Upper lobe of left lung (tissue), 6 donors: ENCODE measurements around the gene UNC5C. TPM values are rescaled to one million over a fixed set of nuclear protein-coding genes. Genes with fewer than 3 reads are reported as not detected.

Experiments
- ATAC-seq, 2 donors: fragments of 200-7000 bp; cut with Tn5 transposase; one replicate each; pipeline ENCODE4 v1.9.1; 2022; ENCODE audit warnings: mild to moderate bottlenecking in 2 of 2, moderate library complexity in 2 of 2; ENCODE audit not compliant: low FRiP score in 2 of 2
- DNase-seq, 2 donors: peaks; one replicate each; pipeline ENCODE4 v3.0.0-alpha.2; 2019 to 2020
- H3K27ac ChIP-seq, 4 donors: fragments of 200-600 bp; sonication (generic); one replicate each; pipeline ENCODE4 v1.5.1; 2016 to 2019
- H3K27me3 ChIP-seq, 4 donors: fragments of 200-600 bp; sonication (generic); one replicate each; pipeline ENCODE4 v1.5.1; 2017 to 2019
- H3K36me3 ChIP-seq, 4 donors: fragments of 200-600 bp; sonication (generic); one replicate each; pipeline ENCODE4 v1.5.1; 2016 to 2019
- H3K4me1 ChIP-seq, 4 donors: fragments of 200-600 bp; sonication (generic); one replicate each; pipeline ENCODE4 v1.5.1; 2018 to 2019
- H3K4me3 ChIP-seq, 4 donors: fragments of 200-600 bp; sonication (generic); one replicate each; pipeline ENCODE4 v1.5.1; 2017 to 2019; ENCODE audit warnings: mild to moderate bottlenecking in 2 of 4, moderate library complexity in 1 of 4
- H3K9me3 ChIP-seq, 4 donors: fragments of 200-600 bp; sonication (generic); one replicate each; pipeline ENCODE4 v1.5.1; 2018 to 2019
- EP300 ChIP-seq, 4 donors: sonication (generic); formaldehyde crosslinking; IDR thresholded peaks; one replicate each; pipeline ENCODE4 v1.5.1; 2017; ENCODE audit warnings: antibody characterized with exemption in 4 of 4, control low read depth in 2 of 4
- POLR2A ChIP-seq, 4 donors: fragments of 450-650 bp; IDR thresholded peaks; one replicate each; pipeline ENCODE4 v1.5.1; 2016 to 2017; ENCODE audit warnings: antibody characterized with exemption in 4 of 4, mild to moderate bottlenecking in 2 of 4
- POLR2AphosphoS5 ChIP-seq, 2 donors: sonication (generic); formaldehyde crosslinking; IDR thresholded peaks; one replicate each; pipeline ENCODE4 v1.5.1; 2017; ENCODE audit warnings: antibody characterized with exemption in 2 of 2
- WGBS, 2 donors: methylation state at CpG; one replicate each; pipeline ENCODE4 v1.1.5; 2017 to 2018; 5-methylcytosine and 5-hydroxymethylcytosine counted together
- total RNA-seq, 6 donors: library from RNA; depleted of rRNA in 4 of 6; stranded (reverse); fragments of >200 nt in 4 of 6; gene quantifications; one replicate each; pipeline versions ENCODE4 v1.1.0 to v1.2.1, GENCODE V29; 2016 to 2021
- TF ChIP-seq, protein P1 (sequence below), 6 experiments: fragments of 450-650 bp in 4 of 6; fragments of 200-600 bp in 2 of 6; sonication (generic) in 2 of 6; IDR thresholded peaks; one replicate each; pipeline ENCODE4 v1.5.1; 2016 to 2019; ENCODE audit warnings: antibody characterized with exemption in 6 of 6
- donor health status: DM: no; HTN: no; CAD: no; lungs with moderate emphysema.
- donor health status: DM: no; HTN: yes; CAD: no; lungs with severe emphysema.

UNC5C gene
- total RNA-seq, 6 donors from 2014 or later = 1.8 to 14.7 (median 3.2) TPM

DNA sequence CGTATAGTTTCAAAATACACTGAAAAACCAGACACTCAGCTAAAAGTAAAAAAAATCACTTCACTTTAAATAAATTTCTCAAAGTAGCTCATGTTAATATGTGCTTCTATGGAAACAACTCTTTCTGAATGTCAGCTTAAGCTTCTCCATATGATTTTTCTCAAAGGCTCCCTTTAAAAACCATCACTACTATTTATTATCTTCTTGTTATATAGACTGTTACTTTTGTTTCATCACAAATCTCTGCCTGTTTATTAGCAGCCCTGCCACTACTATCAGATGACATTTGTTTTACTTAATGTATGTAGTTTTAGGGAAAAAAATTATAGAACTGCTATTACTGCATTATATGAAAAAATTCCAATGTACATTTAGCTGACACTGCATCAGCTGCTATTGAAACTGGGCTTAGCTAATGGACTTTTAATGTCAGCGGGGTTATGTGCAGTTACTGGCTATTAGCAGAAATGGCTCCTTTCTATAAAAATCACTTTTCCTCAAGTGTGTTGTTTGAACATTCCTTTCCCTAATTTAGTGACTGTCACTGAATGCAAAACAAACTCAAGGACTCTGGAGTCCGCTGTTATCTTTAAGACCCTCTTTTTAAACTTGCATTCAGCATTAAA, 10.8 kb downstream of the UNC5C start:
- DNase-seq = no peak
- no peak for ATAC-seq
- no peak overlapping the region for H3K4me3 ChIP-seq
- H3K9me3 ChIP-seq = no peaks in the 10 kb centered on the region
- no peaks in the 10 kb centered on the region for H3K4me1 ChIP-seq
- H3K27me3 ChIP-seq = no peaks in the 10 kb centered on the region
- TF ChIP-seq POLR2A (IDR thresholded peaks at IDR 0.05) (no peak), EP300 (IDR thresholded peaks at IDR 0.05) (no peak), POLR2AphosphoS5 (IDR thresholded peaks at IDR 0.05) (no peak)
- TF ChIP-seq, protein P1, sequence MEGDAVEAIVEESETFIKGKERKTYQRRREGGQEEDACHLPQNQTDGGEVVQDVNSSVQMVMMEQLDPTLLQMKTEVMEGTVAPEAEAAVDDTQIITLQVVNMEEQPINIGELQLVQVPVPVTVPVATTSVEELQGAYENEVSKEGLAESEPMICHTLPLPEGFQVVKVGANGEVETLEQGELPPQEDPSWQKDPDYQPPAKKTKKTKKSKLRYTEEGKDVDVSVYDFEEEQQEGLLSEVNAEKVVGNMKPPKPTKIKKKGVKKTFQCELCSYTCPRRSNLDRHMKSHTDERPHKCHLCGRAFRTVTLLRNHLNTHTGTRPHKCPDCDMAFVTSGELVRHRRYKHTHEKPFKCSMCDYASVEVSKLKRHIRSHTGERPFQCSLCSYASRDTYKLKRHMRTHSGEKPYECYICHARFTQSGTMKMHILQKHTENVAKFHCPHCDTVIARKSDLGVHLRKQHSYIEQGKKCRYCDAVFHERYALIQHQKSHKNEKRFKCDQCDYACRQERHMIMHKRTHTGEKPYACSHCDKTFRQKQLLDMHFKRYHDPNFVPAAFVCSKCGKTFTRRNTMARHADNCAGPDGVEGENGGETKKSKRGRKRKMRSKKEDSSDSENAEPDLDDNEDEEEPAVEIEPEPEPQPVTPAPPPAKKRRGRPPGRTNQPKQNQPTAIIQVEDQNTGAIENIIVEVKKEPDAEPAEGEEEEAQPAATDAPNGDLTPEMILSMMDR (IDR thresholded peaks at IDR 0.05) = no peak
- WGBS, 2 donors = 61 to 71% methylated on average over 3 of the region's 3 CpGs
- peak overlapping the region in 1 of 4 donors; percentile 51 for H3K27ac ChIP-seq
- H3K36me3 ChIP-seq = no peaks in the 10 kb centered on the region

DNA sequence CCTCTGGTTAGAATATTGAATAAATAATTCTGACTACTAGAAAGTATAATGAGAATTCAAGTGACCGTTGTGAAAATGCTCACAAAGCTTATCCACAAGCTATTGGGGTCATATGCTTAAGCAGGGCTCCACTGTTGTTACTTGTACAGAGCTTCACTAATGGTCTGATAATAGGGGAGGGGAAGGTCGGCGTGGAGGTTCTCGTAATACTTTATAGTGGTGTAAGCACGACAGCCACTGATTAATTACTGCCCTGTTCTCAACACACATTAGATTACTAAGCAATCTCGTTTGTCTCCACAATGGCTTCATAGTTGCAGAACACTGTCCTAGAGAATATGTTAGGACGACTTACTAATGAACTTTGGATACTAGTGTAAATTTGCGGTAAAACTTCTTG, 11.6 kb downstream of the UNC5C start:
- 58 to 60% methylated on average over 8 of the region's 8 CpGs for WGBS, 2 donors
- ATAC-seq (no peak), DNase-seq (no peak)
- Histone ChIP-seq H3K36me3 (no peaks in the 10 kb centered on the region), H3K4me3 (no peak overlapping the region), H3K27ac (peak overlapping the region in 1 of 4 donors; percentile 35), H3K9me3 (no peaks in the 10 kb centered on the region), H3K4me1 (no peaks in the 10 kb centered on the region), H3K27me3 (no peaks in the 10 kb centered on the region)
- TF ChIP-seq EP300 (IDR thresholded peaks at IDR 0.05) = no peak
- TF ChIP-seq, protein P1 (IDR thresholded peaks at IDR 0.05) = no peak
- no peak for TF ChIP-seq POLR2A (IDR thresholded peaks at IDR 0.05)
- TF ChIP-seq POLR2AphosphoS5 (IDR thresholded peaks at IDR 0.05) = no peak

DNA sequence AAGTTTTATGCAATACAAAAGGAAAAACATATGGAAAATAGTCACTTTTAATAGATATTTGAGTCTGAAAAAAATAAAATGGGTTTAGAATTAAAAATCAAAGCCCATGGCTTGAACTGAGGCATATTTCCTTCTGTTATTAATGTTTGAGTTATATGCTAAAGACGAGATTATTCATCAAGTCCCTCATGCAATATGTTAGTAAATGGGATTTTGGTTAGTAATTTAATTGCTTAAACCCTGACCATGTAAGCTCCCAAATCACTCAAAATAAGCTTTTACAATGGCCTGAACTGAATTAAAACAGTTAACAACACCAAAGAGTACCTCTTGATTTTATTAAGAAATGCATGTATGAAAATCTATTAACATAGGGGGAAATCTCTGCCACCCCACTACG, 12.1 kb downstream of the UNC5C start:
- Histone ChIP-seq H3K4me1 (no peaks in the 10 kb centered on the region), H3K9me3 (no peaks in the 10 kb centered on the region), H3K4me3 (no peak overlapping the region), H3K27me3 (no peaks in the 10 kb centered on the region), H3K36me3 (no peaks in the 10 kb centered on the region), H3K27ac (peak overlapping the region in 1 of 4 donors; percentile 35)
- TF ChIP-seq EP300 (IDR thresholded peaks at IDR 0.05) (no peak), POLR2AphosphoS5 (IDR thresholded peaks at IDR 0.05) (no peak)
- 69 to 77% methylated on average over 2 of the region's 2 CpGs for WGBS, 2 donors
- no peak for ATAC-seq
- DNase-seq = no peak

DNA sequence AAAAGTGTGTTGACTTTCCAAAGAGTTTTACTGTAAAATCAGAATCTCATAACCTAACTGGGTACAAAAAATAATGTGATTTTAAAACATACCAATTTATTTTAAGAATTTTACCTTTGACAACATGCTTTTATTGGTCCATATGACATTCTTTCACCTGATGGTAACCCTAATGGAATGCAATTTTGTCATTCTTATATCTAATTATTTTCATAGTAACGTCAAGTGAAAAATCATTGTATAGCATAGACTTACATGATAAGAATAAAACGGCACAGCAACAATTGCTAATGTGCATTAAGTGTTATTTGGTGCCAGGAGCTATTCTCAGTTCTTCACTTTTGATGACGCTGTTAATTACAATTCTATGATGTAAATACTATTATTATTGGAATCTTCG, 13.6 kb downstream of the UNC5C start:
- H3K4me3 ChIP-seq = no peak overlapping the region
- TF ChIP-seq POLR2AphosphoS5 (IDR thresholded peaks at IDR 0.05) = no peak
- TF ChIP-seq, protein P1 (IDR thresholded peaks at IDR 0.05) = no peak
- no peak for TF ChIP-seq POLR2A (IDR thresholded peaks at IDR 0.05)
- TF ChIP-seq EP300 (IDR thresholded peaks at IDR 0.05) = no peak
- 58 to 78% methylated on average over 4 of the region's 4 CpGs for WGBS, 2 donors
- DNase-seq (no peak), ATAC-seq (no peak)
- H3K9me3 ChIP-seq = no peaks in the 10 kb centered on the region
- no peaks in the 10 kb centered on the region for H3K36me3 ChIP-seq
- H3K27me3 ChIP-seq = no peaks in the 10 kb centered on the region
- H3K4me1 ChIP-seq = no peaks in the 10 kb centered on the region
- H3K27ac ChIP-seq = no peak overlapping the region

DNA sequence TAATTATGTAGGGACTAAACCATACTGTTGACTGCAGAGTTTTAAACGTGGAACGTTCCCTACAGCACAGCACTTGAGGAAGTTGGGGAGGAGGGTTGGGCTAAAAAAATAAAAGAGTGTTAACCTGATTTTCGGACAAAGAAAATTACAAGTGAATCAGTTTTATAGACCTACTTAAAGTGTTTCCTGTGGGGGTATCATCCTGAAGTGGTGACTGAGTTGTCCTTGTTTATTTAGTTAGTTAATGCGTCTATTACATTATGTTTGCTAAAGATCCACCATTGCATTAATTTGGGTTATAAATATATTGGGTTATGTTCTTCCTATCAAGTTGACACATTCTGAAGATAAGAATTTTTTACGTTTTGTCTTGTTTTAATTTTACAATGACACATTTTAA, 14.7 kb downstream of the UNC5C start:
- H3K27ac ChIP-seq = no peak overlapping the region
- no peaks in the 10 kb centered on the region for H3K27me3 ChIP-seq
- no peaks in the 10 kb centered on the region for H3K36me3 ChIP-seq
- no peaks in the 10 kb centered on the region for H3K4me1 ChIP-seq
- no peaks in the 10 kb centered on the region for H3K9me3 ChIP-seq
- no peak for DNase-seq
- TF ChIP-seq POLR2A (IDR thresholded peaks at IDR 0.05) (no peak), EP300 (IDR thresholded peaks at IDR 0.05) (no peak), POLR2AphosphoS5 (IDR thresholded peaks at IDR 0.05) (no peak)
- TF ChIP-seq, protein P1 (IDR thresholded peaks at IDR 0.05) = no peak
- WGBS, 2 donors = 59 to 60% methylated on average over 5 of the region's 5 CpGs
- no peak for ATAC-seq
- H3K4me3 ChIP-seq = no peak overlapping the region
